Lung (tissue), 12 donors: ENCODE measurements around the gene VTI1A. TPM values are rescaled to one million over a fixed set of nuclear protein-coding genes. Genes with fewer than 3 reads are reported as not detected.

Experiments used
- ATAC-seq: fragments of 200-7000 bp; cut with Tn5 transposase; one replicate; pipeline ENCODE4 v1.9.1; 2020; ENCODE audit warnings: moderate number of reproducible peaks; ENCODE audit not compliant: insufficient read depth, low FRiP score
- DNase-seq, 3 donors: peaks; one replicate each; pipeline ENCODE4 v3.0.0-alpha.2; 2013 to 2017
- H3K27ac ChIP-seq, 2 donors: one replicate each; pipeline ENCODE4 v1.5.1; 2013; ENCODE audit warnings: mild to moderate bottlenecking in 2 of 2, moderate library complexity in 2 of 2, control low read depth in 1 of 2, inconsistent platforms in 1 of 2, low read depth in 1 of 2, low read length in 1 of 2
- H3K27me3 ChIP-seq, 3 donors: one replicate each; pipeline ENCODE4 v1.5.1; 2013; ENCODE audit warnings: low read length in 2 of 3; ENCODE audit not compliant: control insufficient read depth in 3 of 3, insufficient read depth in 3 of 3
- H3K36me3 ChIP-seq, 4 donors: one replicate each; pipeline ENCODE4 v1.5.1; 2013; ENCODE audit warnings: low read length in 4 of 4, mild to moderate bottlenecking in 1 of 4, moderate library complexity in 1 of 4; ENCODE audit not compliant: control insufficient read depth in 4 of 4, insufficient read depth in 4 of 4
- H3K4me1 ChIP-seq, 5 donors: one replicate each; pipeline ENCODE4 v1.5.1; 2013; ENCODE audit warnings: low read length in 5 of 5, mild to moderate bottlenecking in 2 of 5, moderate library complexity in 1 of 5; ENCODE audit not compliant: control insufficient read depth in 5 of 5, insufficient read depth in 5 of 5
- H3K4me3 ChIP-seq: one replicate; pipeline ENCODE4 v1.5.1; 2013; ENCODE audit warnings: mild to moderate bottlenecking, control low read depth, moderate library complexity
- H3K9ac ChIP-seq, 2 donors: one replicate each; pipeline ENCODE4 v1.5.1; 2013; ENCODE audit warnings: low read length in 2 of 2, control low read depth in 1 of 2; ENCODE audit not compliant: insufficient read depth in 1 of 2
- H3K9me3 ChIP-seq, 4 donors: one replicate each; pipeline ENCODE4 v1.5.1; 2013; ENCODE audit warnings: low read length in 3 of 4, mild to moderate bottlenecking in 1 of 4, moderate library complexity in 1 of 4; ENCODE audit not compliant: control insufficient read depth in 4 of 4, insufficient read depth in 3 of 4
- CTCF ChIP-seq: IDR thresholded peaks from 2 replicates; pipeline ENCODE4 v1.5.1; 2012; ENCODE audit warnings: mild to moderate bottlenecking; ENCODE audit errors: control extremely low read depth, extremely low read depth
- WGBS, 2 donors: extraction: QIAGEN DNeasy Blood & Tissue Kit; methylation state at CpG; one replicate each; pipeline ENCODE4 v1.1.7; 2013; 5-methylcytosine and 5-hydroxymethylcytosine counted together
- polyA plus RNA-seq, 2 donors: library from polyadenylated mRNA; stranded (reverse); fragments of 200-250 nt; gene quantifications; one replicate each; pipeline ENCODE4 v1.2.1, GENCODE V29; 2013
- total RNA-seq, 2 donors: library from RNA; depleted of rRNA in 1 of 2; stranded (reverse); fragments of >200 nt in 1 of 2; gene quantifications; one replicate each; pipeline ENCODE4 v1.2.1, GENCODE V29; 2014 to 2021
- donor health status: control.
- donor health status: control.
- donor health status: Bipolar disorder and iron deficiency.
- donor health status: healthy.
- donor health status: DM: yes; HTN: yes; CAD: no.

The VTI1A gene
- total and polyA plus RNA-seq, 4 donors, result 9.2 to 48.2 (median 28.4) TPM

GRCh38 chr10:112649006-112649821, 202.2 kb downstream of the VTI1A start:
- TF ChIP-seq CTCF, result no peak
- Histone ChIP-seq H3K36me3 (no peaks in the 10 kb centered on the region), H3K27ac (no peak overlapping the region), H3K9me3 (no peaks in the 10 kb centered on the region), H3K9ac (no peak overlapping the region), H3K4me3 (no peak overlapping the region), H3K27me3 (no peaks in the 10 kb centered on the region), H3K4me1 (no peaks in the 10 kb centered on the region)
- 88 to 96% methylated on average over 4 of the region's 4 CpGs for WGBS, 2 donors
- ATAC-seq (no peak), DNase-seq (no peak)

- no peaks in the 10 kb centered on the region for H3K4me1 ChIP-seq
- ATAC-seq (no peak), DNase-seq (no peak)
- no peak for TF ChIP-seq CTCF
- no peaks in the 10 kb centered on the region for H3K27me3 ChIP-seq
- H3K9me3 ChIP-seq, result no peaks in the 10 kb centered on the region
- H3K27ac ChIP-seq, result no peak overlapping the region
- no peaks in the 10 kb centered on the region for H3K36me3 ChIP-seq
- H3K9ac ChIP-seq, result no peak overlapping the region
- no peak overlapping the region for H3K4me3 ChIP-seq
- 95 to 97% methylated on average over 4 of the region's 4 CpGs for WGBS, 2 donors
Measured at GRCh38 chr10:112649822-112650152, 202.8 kb downstream of the VTI1A start.

- Histone ChIP-seq H3K9me3 (no peaks in the 10 kb centered on the region), H3K27me3 (no peaks in the 10 kb centered on the region), H3K4me1 (no peaks in the 10 kb centered on the region), H3K36me3 (no peaks in the 10 kb centered on the region), H3K27ac (no peak overlapping the region), H3K9ac (no peak overlapping the region), H3K4me3 (no peak overlapping the region)
- 82 to 93% methylated on average over 7 of the region's 7 CpGs for WGBS, 2 donors
- DNase-seq, result no peak
- no peak for TF ChIP-seq CTCF
- ATAC-seq, result no peak
Measured at GRCh38 chr10:112650588-112651030, 203.6 kb downstream of the VTI1A start.
